BLaER1 treated with 17β-estradiol and CSF1 and Interleukin-3, amounts not matched to agents 10 nM and 100 nM (cell line): Measurements from ENCODE around the gene PIEZO1.

ENCODE experiments used
- H3K27ac ChIP-seq, 11 experiments: shearing (Covaris generic); formaldehyde crosslinking; 2 replicates each; pipeline ENCODE4 v1.8.1; 2022
- H3K27me3 ChIP-seq, 11 experiments: shearing (Covaris generic); formaldehyde crosslinking; 2 replicates each; pipeline ENCODE4 v1.8.1; 2022
- H3K36me3 ChIP-seq, 11 experiments: shearing (Covaris generic); formaldehyde crosslinking; 2 replicates each; pipeline ENCODE4 v1.8.1; 2022
- H3K4me1 ChIP-seq, 10 experiments: shearing (Covaris generic); formaldehyde crosslinking; 2 replicates each; pipeline ENCODE4 v1.8.1; 2022
- H3K4me2 ChIP-seq, 11 experiments: shearing (Covaris generic); formaldehyde crosslinking; 2 replicates each; pipeline ENCODE4 v1.8.1; 2022
- H3K4me3 ChIP-seq, 10 experiments: shearing (Covaris generic); formaldehyde crosslinking; 2 replicates each; pipeline ENCODE4 v1.8.1; 2022
- H3K9ac ChIP-seq, 11 experiments: shearing (Covaris generic); formaldehyde crosslinking; 2 replicates each; pipeline ENCODE4 v1.8.1; 2022
- H3K9me3 ChIP-seq, 11 experiments: shearing (Covaris generic); formaldehyde crosslinking; replicated peaks in 1 of 11; 2 replicates each; pipeline ENCODE4 v1.8.1; 2022
- H4K20me1 ChIP-seq, 11 experiments: shearing (Covaris generic); formaldehyde crosslinking; 2 replicates each; pipeline ENCODE4 v1.8.1; 2022
- Cebpa-rat ChIP-seq, 11 experiments: shearing (Covaris generic); IDR thresholded peaks; 2 replicates each; pipeline ENCODE4 v1.8.1; 2022

Gene PIEZO1

DNA sequence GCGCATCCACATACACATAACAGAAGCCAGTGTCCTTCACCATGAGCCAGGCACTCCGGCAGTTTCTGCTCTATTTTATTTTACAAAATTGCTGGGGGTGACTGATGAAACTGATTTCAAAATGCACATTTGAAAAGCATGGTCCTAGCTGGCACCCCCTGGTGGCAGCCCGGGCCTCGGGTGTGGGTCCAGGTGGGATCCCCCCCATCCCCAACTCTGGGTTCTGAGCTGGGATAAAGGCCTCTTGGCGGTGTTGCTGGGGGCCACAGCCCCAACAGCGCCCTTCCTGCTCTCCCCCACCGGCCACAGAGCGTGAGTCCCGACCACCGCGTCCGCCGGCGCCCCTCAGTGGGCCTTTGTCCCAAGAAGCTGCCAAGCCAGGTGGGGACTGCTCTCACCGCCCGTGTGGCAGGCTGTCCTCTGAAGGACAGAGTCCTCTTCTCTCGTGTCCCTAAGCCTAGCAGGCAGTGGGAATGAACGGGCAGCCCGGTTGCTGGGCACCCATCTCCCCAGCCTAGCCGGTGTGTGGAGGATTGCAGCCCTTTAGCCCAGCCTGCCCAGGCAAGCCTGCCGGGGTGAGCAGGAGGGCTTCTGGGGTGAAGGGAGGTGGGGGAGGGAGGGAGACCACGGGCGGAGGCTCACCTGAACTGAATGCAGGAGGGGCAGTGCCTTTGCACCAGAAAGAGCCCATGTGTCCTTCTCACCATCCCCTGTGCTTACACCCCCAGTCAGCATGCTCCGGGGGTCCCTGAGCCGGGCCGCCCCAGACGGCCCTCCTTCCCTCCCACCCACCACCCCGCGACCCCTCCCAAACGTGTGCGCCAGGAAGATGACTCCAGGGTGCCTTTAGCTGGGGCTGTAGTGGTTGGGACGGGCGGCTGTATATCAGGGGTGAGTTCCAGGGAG lies 99.6 kb downstream of the PIEZO1 start:
- Histone ChIP-seq H3K4me1 (peaks cover 49 to 70% (median 61%) of the 10 kb centered on the region in 10 experiments), H3K4me3 (peak overlapping the region; percentile 66 to 82 (median 74)), H3K27me3 (peaks cover 0 to 6% (median 0%) of the 10 kb centered on the region in 11 experiments; a peak in 5 of 22 replicates), H3K9ac (peak overlapping the region; percentile 69 to 81 (median 77); a peak in 21 of 22 replicates), H3K9me3 (no peaks in the 10 kb centered on the region), H3K27ac (peak overlapping the region in 9 of 11 experiments; percentile 23 to 74 (median 65); a peak in 17 of 22 replicates), H3K36me3 (peaks cover 0 to 8% (median 0%) of the 10 kb centered on the region in 11 experiments; a peak in 5 of 22 replicates), H3K4me2 (peak overlapping the region; percentile 90 to 100 (median 98)), H4K20me1 (peaks cover 0 to 14% (median 0%) of the 10 kb centered on the region in 11 experiments; a peak in 3 of 22 replicates)
- no peak for TF ChIP-seq Cebpa-rat (IDR thresholded peaks at IDR 0.05)

DNA sequence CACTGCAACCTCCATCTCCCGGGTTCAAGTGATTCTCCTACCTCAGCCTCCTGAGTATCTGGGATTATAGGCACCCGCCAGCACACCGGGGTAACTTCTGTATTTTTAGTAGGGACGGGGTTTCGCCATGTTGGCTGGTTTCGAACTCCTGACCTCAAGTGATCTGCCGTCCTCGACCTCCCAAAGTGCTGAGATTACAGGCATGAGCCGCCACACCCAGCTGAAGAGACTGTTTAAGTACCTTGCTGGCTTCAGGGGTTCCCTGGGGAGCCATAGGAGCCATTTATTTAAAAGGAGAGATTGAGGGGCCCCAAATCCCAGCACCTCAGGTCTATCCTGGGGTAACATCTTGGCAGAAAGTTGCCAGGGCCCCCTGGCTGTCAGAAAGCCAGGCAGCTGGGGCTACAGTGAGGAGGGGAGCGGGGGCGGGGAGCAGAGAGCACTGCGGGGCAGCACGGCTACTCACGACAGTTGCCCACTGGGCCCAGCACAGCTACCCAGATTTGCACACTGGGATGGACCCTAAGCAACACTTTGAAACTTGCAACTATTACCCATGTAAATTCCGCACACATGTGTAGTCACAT lies 100.4 kb downstream of the PIEZO1 start:
- H3K4me3 ChIP-seq: peak overlapping the region in 7 of 10 experiments; percentile 67 to 82 (median 79); a peak in 11 of 20 replicates
- no peak for TF ChIP-seq Cebpa-rat (IDR thresholded peaks at IDR 0.05)
- H3K4me1 ChIP-seq: peaks cover 52 to 73% (median 67%) of the 10 kb centered on the region in 10 experiments
- peak overlapping the region; percentile 90 to 100 (median 98) for H3K4me2 ChIP-seq
- peaks cover 0 to 14% (median 0%) of the 10 kb centered on the region in 11 experiments; a peak in 4 of 22 replicates for H4K20me1 ChIP-seq
- H3K27me3 ChIP-seq: peaks cover 0 to 6% (median 0%) of the 10 kb centered on the region in 11 experiments; a peak in 5 of 22 replicates
- H3K9ac ChIP-seq: peak overlapping the region in 10 of 11 experiments; percentile 7 to 81 (median 77); a peak in 16 of 22 replicates
- H3K36me3 ChIP-seq: peaks cover 0 to 9% (median 0%) of the 10 kb centered on the region in 11 experiments; a peak in 5 of 22 replicates
- peak overlapping the region in 8 of 11 experiments; percentile 15 to 74 (median 38); a peak in 12 of 22 replicates for H3K27ac ChIP-seq
- no peaks in the 10 kb centered on the region for H3K9me3 ChIP-seq

DNA sequence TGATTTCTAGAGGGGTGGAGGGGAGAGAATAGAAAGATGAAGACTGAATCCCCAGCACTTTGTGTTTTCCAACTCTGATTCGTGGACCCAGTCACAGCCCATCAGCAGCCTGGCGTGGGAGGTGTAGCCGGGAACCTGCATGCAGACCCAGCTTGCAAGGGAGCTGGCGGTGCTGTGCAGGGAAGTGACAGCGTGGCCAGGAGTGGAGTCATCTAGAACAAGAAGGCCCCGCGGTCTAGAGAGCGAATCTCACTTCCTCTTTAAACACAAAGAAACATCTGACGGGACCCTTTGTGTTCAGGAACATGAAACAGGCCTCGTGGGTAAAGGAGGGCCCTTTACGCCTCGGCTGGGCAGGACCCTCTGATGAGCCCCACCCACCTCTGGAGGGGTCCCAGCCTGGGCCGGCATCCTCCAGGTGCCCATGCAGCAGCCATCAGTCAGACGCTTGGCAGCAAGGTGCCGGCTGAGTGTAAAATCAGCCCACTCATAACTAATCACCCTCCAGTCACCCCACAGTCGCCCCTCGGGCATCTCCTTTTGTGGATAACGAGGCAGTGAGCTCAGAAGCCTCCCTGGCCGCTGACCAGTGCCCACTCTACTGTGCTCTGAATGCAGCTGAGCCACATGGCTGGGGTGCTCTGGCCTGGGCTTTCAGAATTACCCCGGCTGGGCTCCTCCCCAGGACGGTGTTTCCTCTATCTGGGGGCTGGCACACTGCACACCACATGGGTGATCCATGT lies 103.1 kb downstream of the PIEZO1 start:
- peak overlapping the region; percentile 73 to 97 (median 83) for H3K4me2 ChIP-seq
- peaks cover 0 to 32% (median 10%) of the 10 kb centered on the region in 11 experiments; a peak in 8 of 22 replicates for H3K36me3 ChIP-seq
- peaks cover 0 to 29% (median 0%) of the 10 kb centered on the region in 11 experiments; a peak in 4 of 22 replicates for H4K20me1 ChIP-seq
- H3K27ac ChIP-seq: peak overlapping the region; percentile 59 to 99 (median 96); a peak in 21 of 22 replicates
- H3K27me3 ChIP-seq: peaks cover 0 to 6% (median 0%) of the 10 kb centered on the region in 11 experiments; a peak in 5 of 22 replicates
- no peak for TF ChIP-seq Cebpa-rat (IDR thresholded peaks at IDR 0.05)
- H3K4me3 ChIP-seq: peak overlapping the region in 3 of 10 experiments; percentile 10 to 35 (median 20); a peak in 2 of 20 replicates
- H3K9me3 ChIP-seq: no peaks in the 10 kb centered on the region
- H3K4me1 ChIP-seq: peaks cover 49 to 73% (median 65%) of the 10 kb centered on the region in 10 experiments
- peak overlapping the region; percentile 63 to 96 (median 88); a peak in 21 of 22 replicates for H3K9ac ChIP-seq

DNA sequence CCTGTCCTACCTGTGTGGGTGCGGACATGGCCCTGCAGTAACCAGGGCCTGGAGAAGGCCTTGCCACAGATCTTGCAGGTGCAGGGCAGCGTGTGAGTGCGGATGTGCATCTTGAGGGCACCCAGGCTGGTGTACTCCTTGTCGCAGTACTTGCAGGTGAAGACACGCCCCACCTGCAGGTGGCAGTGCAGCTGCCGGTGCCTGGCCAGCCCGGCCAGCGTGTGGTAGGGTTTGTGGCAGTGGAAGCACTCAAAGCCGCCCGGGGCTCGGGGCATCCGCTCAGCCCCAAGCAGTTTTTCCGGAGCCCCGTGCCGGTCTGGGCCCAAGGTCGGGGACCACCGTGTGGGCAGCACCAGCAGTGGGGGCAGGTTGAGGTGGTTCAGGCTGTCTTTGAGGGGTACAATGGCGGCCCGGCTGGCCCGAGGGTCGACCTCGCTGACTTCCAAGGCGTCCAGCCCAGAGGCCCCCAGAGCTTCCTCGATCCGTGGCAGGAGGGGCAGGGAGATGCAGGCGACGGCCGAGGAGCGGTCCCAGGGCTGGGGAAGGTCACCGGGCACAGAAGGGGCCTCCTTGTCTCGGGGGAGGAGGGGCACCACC lies 103.8 kb downstream of the PIEZO1 start:
- Histone ChIP-seq H3K27ac (peak overlapping the region in 9 of 11 experiments; percentile 88 to 99 (median 97); a peak in 18 of 22 replicates), H3K27me3 (peaks cover 0 to 6% (median 0%) of the 10 kb centered on the region in 11 experiments; a peak in 5 of 22 replicates), H3K4me3 (peak overlapping the region in 1 of 10 experiments; percentile 10; a peak in 1 of 20 replicates), H3K9me3 (no peaks in the 10 kb centered on the region), H4K20me1 (peaks cover 0 to 34% (median 0%) of the 10 kb centered on the region in 11 experiments; a peak in 3 of 22 replicates), H3K4me1 (peaks cover 52 to 71% (median 62%) of the 10 kb centered on the region in 10 experiments), H3K36me3 (peaks cover 0 to 39% (median 11%) of the 10 kb centered on the region in 11 experiments; a peak in 9 of 22 replicates), H3K9ac (peak overlapping the region in 9 of 11 experiments; percentile 80 to 96 (median 89); a peak in 17 of 22 replicates), H3K4me2 (peak overlapping the region; percentile 73 to 97 (median 83))
- no peak for TF ChIP-seq Cebpa-rat (IDR thresholded peaks at IDR 0.05)

DNA sequence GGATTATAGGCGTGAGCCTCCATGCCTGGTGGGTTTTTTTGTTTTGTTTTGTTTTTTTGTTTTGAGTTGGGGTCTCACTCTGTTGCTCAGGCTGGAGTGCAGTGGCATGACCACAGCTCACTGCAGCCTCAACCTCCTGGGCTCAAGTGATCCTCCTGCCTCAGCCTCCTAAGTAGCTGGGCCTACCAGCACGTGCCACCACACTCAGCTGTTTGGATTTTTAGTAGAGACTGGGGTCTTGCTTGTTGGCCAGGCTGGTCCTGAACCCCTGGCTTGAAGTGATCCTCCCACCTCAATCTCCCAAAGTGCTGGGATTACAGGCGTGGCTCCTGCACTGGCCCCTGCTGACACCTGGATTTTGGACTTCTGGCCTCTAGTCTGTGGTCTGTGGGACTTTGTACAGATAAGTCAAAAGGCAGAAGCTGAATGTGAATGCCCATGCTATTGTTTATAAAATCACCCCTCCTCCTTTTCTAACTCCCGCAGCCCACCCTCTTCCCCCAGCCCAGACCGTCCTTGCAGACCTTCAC lies 104.4 kb downstream of the PIEZO1 start:
- Histone ChIP-seq H3K27me3 (peaks cover 0 to 5% (median 0%) of the 10 kb centered on the region in 11 experiments; a peak in 5 of 22 replicates), H3K9me3 (no peaks in the 10 kb centered on the region), H3K4me1 (peaks cover 52 to 71% (median 59%) of the 10 kb centered on the region in 10 experiments), H3K9ac (peak overlapping the region in 7 of 11 experiments; percentile 27 to 96 (median 89); a peak in 10 of 22 replicates), H3K4me2 (peak overlapping the region; percentile 73 to 97 (median 83)), H4K20me1 (peaks cover 0 to 39% (median 0%) of the 10 kb centered on the region in 11 experiments; a peak in 3 of 22 replicates), H3K36me3 (peaks cover 0 to 45% (median 11%) of the 10 kb centered on the region in 11 experiments; a peak in 9 of 22 replicates), H3K4me3 (no peak overlapping the region), H3K27ac (peak overlapping the region in 6 of 11 experiments; percentile 88 to 99 (median 98); a peak in 7 of 22 replicates)
- no peak for TF ChIP-seq Cebpa-rat (IDR thresholded peaks at IDR 0.05)

DNA sequence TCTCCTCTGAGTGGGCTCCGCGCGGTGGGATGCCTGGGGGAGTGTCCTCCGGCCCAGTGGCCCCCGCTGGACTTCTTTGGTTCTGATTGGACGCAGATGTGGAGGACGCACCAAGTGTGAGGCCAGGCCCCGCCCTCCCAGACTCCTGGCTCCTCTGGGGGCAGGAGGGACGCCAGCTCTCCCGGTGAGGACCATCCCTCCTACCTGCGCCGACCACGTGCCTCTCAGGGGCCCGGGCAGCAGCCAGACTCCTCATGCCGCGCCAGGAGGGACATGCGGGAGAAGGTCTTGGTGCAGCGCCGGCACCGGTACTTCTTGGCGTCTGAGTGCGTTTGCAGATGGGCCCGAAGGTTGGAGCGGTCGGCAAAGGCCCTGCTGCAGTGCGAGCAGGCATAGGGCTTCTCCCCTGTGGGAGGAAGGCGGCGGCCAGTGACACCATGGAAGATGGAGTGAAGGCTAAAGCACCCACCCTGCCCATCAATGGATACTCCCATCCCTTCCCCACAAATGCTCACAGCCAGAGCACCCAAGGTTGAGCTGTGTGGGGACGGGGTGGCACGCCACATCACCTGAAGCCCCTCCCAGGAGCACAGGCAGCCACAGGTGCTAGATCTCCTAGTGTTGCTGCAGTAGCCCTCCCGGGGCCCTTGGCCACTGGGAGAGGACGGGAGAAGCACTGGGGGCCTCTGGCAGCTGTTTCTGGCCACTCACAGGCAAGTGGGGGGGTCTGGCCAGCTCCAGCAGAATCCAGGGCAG lies 106.6 kb downstream of the PIEZO1 start:
- H3K9ac ChIP-seq: no peak overlapping the region
- peaks cover 30 to 70% (median 57%) of the 10 kb centered on the region in 10 experiments for H3K4me1 ChIP-seq
- no peak overlapping the region for H3K4me2 ChIP-seq
- no peaks in the 10 kb centered on the region for H3K9me3 ChIP-seq
- peaks cover 0 to 64% (median 18%) of the 10 kb centered on the region in 11 experiments; a peak in 12 of 22 replicates for H3K36me3 ChIP-seq
- no peak overlapping the region for H3K4me3 ChIP-seq
- H3K27me3 ChIP-seq: no peaks in the 10 kb centered on the region
- H4K20me1 ChIP-seq: peaks cover 0 to 46% (median 0%) of the 10 kb centered on the region in 11 experiments; a peak in 3 of 22 replicates
- peak overlapping the region in 1 of 11 experiments; percentile 21; a peak in 2 of 22 replicates for H3K27ac ChIP-seq
- no peak for TF ChIP-seq Cebpa-rat (IDR thresholded peaks at IDR 0.05)

DNA sequence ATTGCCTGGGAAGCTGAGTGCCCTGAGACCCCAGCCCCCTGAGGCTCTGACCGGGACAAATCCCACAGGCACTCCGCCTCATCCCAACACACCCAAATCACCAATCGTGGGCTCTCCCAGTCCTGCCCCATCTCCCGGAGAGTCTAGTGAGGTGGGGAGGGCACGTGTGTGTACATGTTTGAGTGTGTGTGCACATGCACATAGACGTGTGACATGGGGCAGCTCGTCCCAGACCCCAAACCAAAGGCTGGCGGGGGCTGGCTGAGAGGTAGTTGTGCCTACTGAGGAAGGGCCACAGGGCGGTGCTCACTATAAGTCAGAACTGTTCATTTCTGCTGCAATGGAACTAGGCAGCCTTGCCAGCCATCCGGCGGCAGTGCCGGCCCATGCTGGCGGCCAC lies 107.3 kb downstream of the PIEZO1 start:
- Histone ChIP-seq H3K9ac (no peak overlapping the region), H3K4me1 (peaks cover 24 to 74% (median 55%) of the 10 kb centered on the region in 10 experiments), H3K36me3 (peaks cover 0 to 68% (median 18%) of the 10 kb centered on the region in 11 experiments; a peak in 12 of 22 replicates), H3K4me2 (no peak overlapping the region), H3K27ac (no peak overlapping the region), H3K9me3 (no peaks in the 10 kb centered on the region), H3K27me3 (no peaks in the 10 kb centered on the region), H3K4me3 (no peak overlapping the region), H4K20me1 (peaks cover 0 to 51% (median 0%) of the 10 kb centered on the region in 11 experiments; a peak in 3 of 22 replicates)
- TF ChIP-seq Cebpa-rat (IDR thresholded peaks at IDR 0.05): no peak
